Ovary (tissue), 9 donors: ENCODE results near the gene KIAA0930. TPM values are rescaled to one million over a fixed set of nuclear protein-coding genes. Genes with fewer than 3 reads are reported as not detected.
A peak's percentile ranks its signal among the peaks of the same experiment; 100 is the strongest.

Experiments
- DNase-seq, 5 donors: peaks; one replicate each; pipeline ENCODE4 v3.0.0-alpha.2; 2019 to 2020
- H3K27ac ChIP-seq, 2 donors: fragments of 200-600 bp; one replicate each; pipeline versions ENCODE4 v1.5.1 to v1.8.0; 2019 to 2022
- H3K27me3 ChIP-seq: fragments of 200-600 bp; one replicate; pipeline ENCODE4 v1.8.0; 2022
- H3K36me3 ChIP-seq: fragments of 200-600 bp; sonication (generic); one replicate; pipeline ENCODE4 v1.5.1; 2019
- H3K4me1 ChIP-seq: one replicate; pipeline ENCODE4 v1.8.1; 2013; ENCODE audit warnings: mild to moderate bottlenecking, moderate library complexity; ENCODE audit not compliant: insufficient read depth
- H3K4me3 ChIP-seq: fragments of 200-600 bp; sonication (generic); one replicate; pipeline ENCODE4 v1.5.1; 2017
- H3K9me3 ChIP-seq, 2 donors: fragments of 200-600 bp in 1 of 2; sonication (generic) in 1 of 2; one replicate each; pipeline versions ENCODE4 v1.5.1 to v1.8.1; 2013 to 2019; ENCODE audit warnings: mild to moderate bottlenecking in 1 of 2, moderate library complexity in 1 of 2
- CTCF ChIP-seq, 3 donors: fragments of 450-650 bp in 2 of 3; fragments of 200-600 bp in 1 of 3; IDR thresholded peaks; one replicate each; pipeline versions ENCODE4 v1.5.1 to v1.8.0; 2016 to 2022; ENCODE audit warnings: antibody characterized with exemption in 3 of 3, mild to moderate bottlenecking in 1 of 3
- EP300 ChIP-seq: sonication (generic); formaldehyde crosslinking; IDR thresholded peaks from one replicate; pipeline ENCODE4 v1.6.1; 2017; ENCODE audit warnings: antibody characterized with exemption
- POLR2A ChIP-seq: fragments of 450-650 bp; IDR thresholded peaks from one replicate; pipeline ENCODE4 v1.6.1; 2017; ENCODE audit warnings: antibody characterized with exemption, mild to moderate bottlenecking, moderate library complexity
- WGBS, 3 donors: extraction: QIAGEN DNeasy Blood & Tissue Kit in 1 of 3; methylation state at CpG; one replicate each; pipeline versions ENCODE4 v1.1.5 to v1.1.7; 2013 to 2017; 5-methylcytosine and 5-hydroxymethylcytosine counted together
- intact Hi-C, 4 donors: fragments of 100-400 bp; cut with DNase I; formaldehyde crosslinking; loops; one replicate each; pipeline versions ENCODE4 v1.11.0 to v1.15.1; 2022 to 2023
- polyA plus RNA-seq, 2 donors: library from polyadenylated mRNA; stranded (reverse); fragments of 200-250 nt in 1 of 2; fragments of 350-450 nt in 1 of 2; fragmentation: Illumina TruSeq in 1 of 2; extraction: RNeasy Lipid Tissue Mini Kit (QIAGEN cat#74804) in 1 of 2; gene quantifications; one replicate each; pipeline ENCODE4 v1.2.3, GENCODE V29; 2013 to 2014
- total RNA-seq, 7 donors: library from RNA; depleted of rRNA in 2 of 7; stranded (reverse); fragments of >200 nt in 2 of 7; fragmentation: NEBNext Ultra II Directional in 3 of 7; extraction: Animal tissue kit (Norgen Biotek cat#: 25700) in 3 of 7; gene quantifications; one replicate each; pipeline versions ENCODE4 v1.1.0 to v1.2.4, GENCODE V29; 2016 to 2023
- donor health status: DM: no; HTN: no; CAD: no; lungs with moderate emphysema.
- donor health status: DM: no; HTN: no; CAD: no.
- donor health status: Bipolar disorder and iron deficiency.
- donor health status: DM: yes; HTN: yes; CAD: no.
- donor health status: DM: no; HTN: no; CAD: no.
- donor health status: DM: yes; HTN: yes; CAD: no.

The KIAA0930 gene
- total and polyA plus RNA-seq, 9 donors: 14.8 to 40.0 (median 33.1) TPM

- Histone ChIP-seq H3K9me3 (no peaks in the 10 kb centered on the region), H3K4me1 (peaks cover 2% of the 10 kb centered on the region), H3K36me3 (no peaks in the 10 kb centered on the region), H3K27me3 (no peaks in the 10 kb centered on the region), H3K4me3 (no peak overlapping the region), H3K27ac (no peak overlapping the region)
- intact Hi-C loops: no loop called here
- 87 to 91% (median 88%) methylated on average over 20 of the region's 20 CpGs for WGBS, 3 donors
- TF ChIP-seq EP300 (no peak), POLR2A (no peak), CTCF (IDR thresholded peaks at IDR 0.05) (no peak)
- peak in 2 of 5 donors; percentile 9 to 12 for DNase-seq
Measured at GRCh38 chr22:45205276-45205925, 35.3 kb downstream of the KIAA0930 start.

GRCh38 chr22:45204819-45205218 is 35.9 kb downstream of the KIAA0930 start:
- peak in 1 of 5 donors; percentile 8 for DNase-seq
- H3K27ac ChIP-seq: no peak overlapping the region
- H3K9me3 ChIP-seq: no peaks in the 10 kb centered on the region
- peaks cover 2% of the 10 kb centered on the region for H3K4me1 ChIP-seq
- WGBS, 3 donors: 78 to 86% (median 85%) methylated on average over 14 of the region's 14 CpGs
- no peak overlapping the region for H3K4me3 ChIP-seq
- no peaks in the 10 kb centered on the region for H3K36me3 ChIP-seq
- H3K27me3 ChIP-seq: no peaks in the 10 kb centered on the region
- TF ChIP-seq CTCF (IDR thresholded peaks at IDR 0.05) (no peak), EP300 (no peak), POLR2A (no peak)
- intact Hi-C loops: no loop called here

GRCh38 chr22:45204241-45204640 is 36.5 kb downstream of the KIAA0930 start:
- DNase-seq: peak in 1 of 5 donors; percentile 10
- H3K4me1 ChIP-seq: peaks cover under 1% of the 10 kb centered on the region
- WGBS, 3 donors: 87 to 90% (median 89%) methylated on average over 13 of the region's 13 CpGs
- no peak overlapping the region for H3K27ac ChIP-seq
- no peaks in the 10 kb centered on the region for H3K36me3 ChIP-seq
- intact Hi-C loops: no loop called here
- no peaks in the 10 kb centered on the region for H3K27me3 ChIP-seq
- H3K4me3 ChIP-seq: no peak overlapping the region
- H3K9me3 ChIP-seq: no peaks in the 10 kb centered on the region
- TF ChIP-seq EP300 (no peak), CTCF (IDR thresholded peaks at IDR 0.05) (no peak), POLR2A (no peak)

- TF ChIP-seq POLR2A: no peak
- no peak for TF ChIP-seq CTCF (IDR thresholded peaks at IDR 0.05)
- TF ChIP-seq EP300: no peak
- intact Hi-C loops: no loop called here
- no peak overlapping the region for H3K27ac ChIP-seq
- no peaks in the 10 kb centered on the region for H3K9me3 ChIP-seq
- no peaks in the 10 kb centered on the region for H3K4me1 ChIP-seq
- DNase-seq: peak in 3 of 5 donors; percentile 13 to 33 (median 16)
- no peaks in the 10 kb centered on the region for H3K36me3 ChIP-seq
- H3K27me3 ChIP-seq: no peaks in the 10 kb centered on the region
- WGBS, 3 donors: 92 to 95% (median 94%) methylated on average over 31 to 40 of the region's 40 CpGs
- H3K4me3 ChIP-seq: no peak overlapping the region
Measured at GRCh38 chr22:45203150-45203951, 37.3 kb downstream of the KIAA0930 start.
